Thyroid gland (tissue), 4 donors: Measurements from ENCODE around the gene SLC47A2. TPM values are rescaled to one million over a fixed set of nuclear protein-coding genes. Genes with fewer than 3 reads are reported as not detected.

ENCODE experiments used
- DNase-seq, 2 donors: peaks; one replicate each; pipeline ENCODE4 v3.0.0-alpha.2; 2019
- H3K27ac ChIP-seq, 3 donors: fragments of 200-600 bp; sonication (generic); 1 replicate in 2 of 3; 2 replicates in 1 of 3; pipeline ENCODE4 v1.5.1; 2016 to 2019; ENCODE audit warnings: mild to moderate bottlenecking in 1 of 3, moderate library complexity in 1 of 3
- H3K27me3 ChIP-seq: fragments of 200-600 bp; sonication (generic); one replicate; pipeline ENCODE4 v1.5.1; 2019
- H3K36me3 ChIP-seq, 2 donors: fragments of 200-600 bp; sonication (generic); one replicate each; pipeline ENCODE4 v1.5.1; 2016 to 2019
- H3K4me1 ChIP-seq, 2 donors: fragments of 200-600 bp; sonication (generic); one replicate each; pipeline ENCODE4 v1.5.1; 2017 to 2019
- H3K4me3 ChIP-seq, 3 donors: fragments of 200-600 bp; sonication (generic); replicated peaks in 1 of 3; 1 replicate in 2 of 3; 2 replicates in 1 of 3; pipeline ENCODE4 v1.5.1; 2016; ENCODE audit warnings: mild to moderate bottlenecking in 1 of 3
- H3K9me3 ChIP-seq: fragments of 200-600 bp; sonication (generic); one replicate; pipeline ENCODE4 v1.5.1; 2017
- CTCF ChIP-seq, 6 experiments: fragments of 200-600 bp in 3 of 6; fragments of 450-650 bp in 3 of 6; sonication (generic) in 3 of 6; IDR thresholded peaks; one replicate each; pipeline ENCODE4 v1.5.1; 2016 to 2019; ENCODE audit warnings: antibody characterized with exemption in 6 of 6, mild to moderate bottlenecking in 2 of 6, inconsistent platforms in 1 of 6, moderate library complexity in 1 of 6
- POLR2A ChIP-seq, 2 donors: fragments of 450-650 bp; IDR thresholded peaks; one replicate each; pipeline ENCODE4 v1.6.1; 2017; ENCODE audit warnings: antibody characterized with exemption in 2 of 2, mild to moderate bottlenecking in 2 of 2, moderate library complexity in 1 of 2
- WGBS, 2 donors: methylation state at CpG; one replicate each; pipeline ENCODE4 v1.1.5; 2017; 5-methylcytosine and 5-hydroxymethylcytosine counted together
- intact Hi-C: fragments of 100-400 bp; cut with DNase I; formaldehyde crosslinking; loops from one replicate; pipeline ENCODE4 v1.15.1; 2023
- total RNA-seq, 4 donors: library from RNA; depleted of rRNA; stranded (reverse); fragments of >200 nt; gene quantifications; one replicate each; pipeline ENCODE4 v1.2.3, GENCODE V29; 2016

The SLC47A2 gene
- total RNA-seq, 4 donors from 2014 or later = 0.45 to 1.4 TPM; not detected in 2

- no peak for TF ChIP-seq POLR2A (IDR thresholded peaks at IDR 0.05)
- no peak for TF ChIP-seq CTCF (IDR thresholded peaks at IDR 0.05)
Observed at GRCh38 chr17:19718613-19719354, 2.4 kb upstream of the SLC47A2 start.

GRCh38 chr17:19718041-19718612 is 1.7 kb upstream of the SLC47A2 start:
- 89 to 90% methylated on average over 5 to 12 of the region's 12 CpGs for WGBS, 2 donors
- DNase-seq = no peak
- TF ChIP-seq POLR2A (IDR thresholded peaks at IDR 0.05) = no peak
- TF ChIP-seq CTCF (IDR thresholded peaks at IDR 0.05) = no peak
- no peaks in the 10 kb centered on the region for H3K9me3 ChIP-seq
- peak overlapping the region; percentile 41 to 65 (median 43) for H3K27ac ChIP-seq
- intact Hi-C loops = no loop called here
- peaks cover 30 to 70% of the 10 kb centered on the region in 2 donors for H3K4me1 ChIP-seq
- H3K4me3 ChIP-seq = no peak overlapping the region
- H3K36me3 ChIP-seq = no peaks in the 10 kb centered on the region
- H3K27me3 ChIP-seq = no peaks in the 10 kb centered on the region

More at GRCh38 chr17:19718613-19719354, 2.4 kb upstream of the SLC47A2 start:
- H3K27ac ChIP-seq = peak overlapping the region in 1 of 3 donors; percentile 65
- H3K4me3 ChIP-seq = no peak overlapping the region
- no peaks in the 10 kb centered on the region for H3K9me3 ChIP-seq
- DNase-seq = no peak
- peaks cover 30 to 70% of the 10 kb centered on the region in 2 donors for H3K4me1 ChIP-seq
- WGBS, 2 donors = 84 to 92% methylated on average over 13 to 15 of the region's 18 CpGs
- no peaks in the 10 kb centered on the region for H3K27me3 ChIP-seq
- H3K36me3 ChIP-seq = no peaks in the 10 kb centered on the region
- intact Hi-C loops = no loop called here

- H3K4me3 ChIP-seq = no peak overlapping the region
- H3K36me3 ChIP-seq = no peaks in the 10 kb centered on the region
- TF ChIP-seq POLR2A (IDR thresholded peaks at IDR 0.05) (no peak), CTCF (IDR thresholded peaks at IDR 0.05) (no peak)
- peaks cover 30 to 70% of the 10 kb centered on the region in 2 donors for H3K4me1 ChIP-seq
- peak overlapping the region; percentile 41 to 65 (median 43) for H3K27ac ChIP-seq
- 58 to 71% methylated on average over 10 of the region's 10 CpGs for WGBS, 2 donors
- DNase-seq = peak; percentile 70
- no peaks in the 10 kb centered on the region for H3K9me3 ChIP-seq
- intact Hi-C loops = no loop called here
- H3K27me3 ChIP-seq = no peaks in the 10 kb centered on the region
Observed at GRCh38 chr17:19717411-19717908, 1.1 kb upstream of the SLC47A2 start.

- H3K9me3 ChIP-seq = no peaks in the 10 kb centered on the region
- no peaks in the 10 kb centered on the region for H3K27me3 ChIP-seq
- peaks cover 30 to 70% of the 10 kb centered on the region in 2 donors for H3K4me1 ChIP-seq
- no peak for TF ChIP-seq POLR2A (IDR thresholded peaks at IDR 0.05)
- no peak for TF ChIP-seq CTCF (IDR thresholded peaks at IDR 0.05)
- H3K27ac ChIP-seq = peak overlapping the region; percentile 38 to 65 (median 41)
- WGBS, 2 donors = 97% methylated on average over 3 of the region's 7 CpGs; no CpG with 5 or more reads in 1 of the 2 donors
- no peaks in the 10 kb centered on the region for H3K36me3 ChIP-seq
- H3K4me3 ChIP-seq = no peak overlapping the region
- intact Hi-C loops = no loop called here
- no peak for DNase-seq
Observed at GRCh38 chr17:19717031-19717360, 612 bp upstream of the SLC47A2 start.
